T-helper 2 cell (primary cell): ENCODE data around the gene RFC2.
A peak's percentile ranks its signal among the peaks of the same experiment; 100 is the strongest.

Experiments used
- DNase-seq, 5 experiments: peaks; one replicate each; pipeline versions ENCODE4 v3.0.0 to v3.0.0-alpha.2; 2012 to 2022
- total RNA-seq, 2 donors: gene quantifications; one replicate each; lab custom pipeline; 2026; lab: John Stamatoyannopoulos, UW

The RFC2 gene
- 12.5 to 17.8 reads per million in 2 donors for total RNA-seq

DNA sequence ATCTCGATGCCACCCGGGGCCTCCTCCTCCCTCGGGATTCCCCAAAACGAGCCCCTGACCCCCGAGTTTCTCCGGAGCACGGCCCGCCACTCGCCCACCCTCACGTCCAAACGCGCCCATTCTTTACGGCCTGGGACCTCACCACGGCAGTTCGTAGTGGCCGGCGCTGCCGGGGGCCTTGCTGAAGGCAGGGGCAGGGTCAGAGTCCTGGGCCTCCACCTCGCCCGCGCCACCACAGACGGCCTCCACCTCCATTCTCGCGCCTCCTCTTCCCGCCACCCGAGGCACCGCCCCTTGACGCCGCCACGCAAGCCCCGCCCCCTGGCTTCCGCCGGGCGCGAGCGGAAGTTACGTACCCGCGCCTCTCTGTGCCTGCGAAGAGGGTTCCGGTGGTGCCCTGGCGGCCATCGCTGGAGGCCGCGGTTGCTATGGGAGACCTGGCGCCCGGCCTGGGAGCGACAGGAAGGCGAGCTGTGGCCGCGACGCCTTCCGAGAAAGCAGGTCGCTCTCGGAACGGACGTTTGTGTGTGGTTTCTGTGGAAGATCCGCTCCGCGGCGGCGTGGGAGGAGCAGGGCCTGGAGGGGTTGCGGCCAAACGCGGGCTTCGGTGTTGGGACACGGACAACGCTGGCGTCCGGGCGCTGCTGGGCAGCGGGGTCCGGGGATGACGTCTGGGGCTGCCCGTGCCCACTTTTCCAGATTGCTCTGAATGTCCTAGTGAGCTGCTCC lies at the start of gene RFC2:
RFC2 (minus strand) TSS at position 271 of the 729 bp plus-strand sequence; CDS start at position 255, 16 bp downstream.
- DNase-seq, result peak; percentile 92 to 97 (median 95)

GRCh38 chr7:74302745-74303221 lies 48.6 kb upstream of the RFC2 start:
- DNase-seq, result no peak

GRCh38 chr7:74300926-74301325 lies 46.7 kb upstream of the RFC2 start:
- DNase-seq, result no peak

DNA sequence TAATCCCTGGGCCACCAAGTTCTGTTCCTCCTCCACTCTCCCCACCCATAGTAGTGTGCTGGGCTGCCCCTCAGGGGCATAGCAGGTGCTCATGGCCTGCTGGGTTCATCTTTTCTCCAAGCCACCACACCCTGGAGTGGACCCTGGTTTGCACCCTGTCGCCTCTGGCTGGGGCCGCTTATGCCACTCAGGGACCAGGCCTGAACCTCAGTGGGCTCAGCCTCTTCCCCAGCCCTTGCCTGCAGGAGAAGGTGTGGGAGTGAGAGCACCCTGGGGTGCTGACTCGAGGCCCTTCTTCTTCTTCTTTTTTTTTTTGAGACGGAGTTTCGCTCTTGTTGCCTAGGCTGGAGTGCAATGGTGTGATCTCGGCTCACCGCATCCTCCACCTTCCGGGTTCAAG lies 45.2 kb upstream of the RFC2 start:
- no peak for DNase-seq

GRCh38 chr7:74297516-74298233 lies 43.5 kb upstream of the RFC2 start:
- DNase-seq, result no peak

GRCh38 chr7:74294191-74294998 lies 40.2 kb upstream of the RFC2 start:
- no peak for DNase-seq

DNA sequence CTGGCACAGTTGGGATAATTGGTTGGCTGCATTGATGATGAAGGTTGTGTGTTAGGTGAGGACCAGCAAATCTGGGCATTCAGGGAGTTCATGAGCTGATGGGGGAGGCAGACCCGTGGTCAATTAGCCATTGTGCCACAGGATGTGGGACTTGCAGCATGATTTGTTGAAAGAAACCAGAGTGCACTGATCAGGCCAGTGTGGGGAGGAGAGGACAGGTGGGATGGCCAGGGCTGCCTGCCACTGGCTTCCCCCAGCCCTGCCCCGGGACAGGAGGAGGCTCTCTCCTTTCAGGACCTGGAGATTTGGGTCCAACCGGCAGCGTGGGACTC lies 39.3 kb upstream of the RFC2 start:
- no peak for DNase-seq

- DNase-seq, result no peak
These were observed 38.8 kb upstream of the RFC2 start for GRCh38 chr7:74292757-74293576.

DNA sequence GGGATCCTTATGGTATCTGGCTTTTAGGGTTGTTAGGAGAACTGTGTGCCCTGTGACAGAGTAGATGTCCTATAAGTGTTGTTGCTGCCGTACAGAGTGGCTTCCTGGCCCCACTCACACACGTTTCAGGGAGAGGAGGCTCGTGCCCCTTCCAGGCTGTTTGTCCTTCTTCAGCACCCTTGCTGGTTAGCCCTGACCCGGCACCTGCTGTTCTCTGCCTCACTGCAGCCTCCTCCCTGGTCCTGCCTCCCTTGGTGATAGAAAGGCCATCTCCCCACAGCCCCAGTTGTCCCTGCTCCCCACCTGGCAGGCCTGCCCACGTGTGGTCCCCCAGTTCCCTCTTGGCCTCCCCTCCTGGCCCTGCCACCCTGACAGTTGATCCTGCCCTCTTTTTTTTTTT lies 37.3 kb upstream of the RFC2 start:
- DNase-seq, result no peak

GRCh38 chr7:74290981-74291441 lies 36.8 kb upstream of the RFC2 start:
- DNase-seq, result no peak

GRCh38 chr7:74290553-74290950 lies 36.4 kb upstream of the RFC2 start:
- DNase-seq, result no peak

DNA sequence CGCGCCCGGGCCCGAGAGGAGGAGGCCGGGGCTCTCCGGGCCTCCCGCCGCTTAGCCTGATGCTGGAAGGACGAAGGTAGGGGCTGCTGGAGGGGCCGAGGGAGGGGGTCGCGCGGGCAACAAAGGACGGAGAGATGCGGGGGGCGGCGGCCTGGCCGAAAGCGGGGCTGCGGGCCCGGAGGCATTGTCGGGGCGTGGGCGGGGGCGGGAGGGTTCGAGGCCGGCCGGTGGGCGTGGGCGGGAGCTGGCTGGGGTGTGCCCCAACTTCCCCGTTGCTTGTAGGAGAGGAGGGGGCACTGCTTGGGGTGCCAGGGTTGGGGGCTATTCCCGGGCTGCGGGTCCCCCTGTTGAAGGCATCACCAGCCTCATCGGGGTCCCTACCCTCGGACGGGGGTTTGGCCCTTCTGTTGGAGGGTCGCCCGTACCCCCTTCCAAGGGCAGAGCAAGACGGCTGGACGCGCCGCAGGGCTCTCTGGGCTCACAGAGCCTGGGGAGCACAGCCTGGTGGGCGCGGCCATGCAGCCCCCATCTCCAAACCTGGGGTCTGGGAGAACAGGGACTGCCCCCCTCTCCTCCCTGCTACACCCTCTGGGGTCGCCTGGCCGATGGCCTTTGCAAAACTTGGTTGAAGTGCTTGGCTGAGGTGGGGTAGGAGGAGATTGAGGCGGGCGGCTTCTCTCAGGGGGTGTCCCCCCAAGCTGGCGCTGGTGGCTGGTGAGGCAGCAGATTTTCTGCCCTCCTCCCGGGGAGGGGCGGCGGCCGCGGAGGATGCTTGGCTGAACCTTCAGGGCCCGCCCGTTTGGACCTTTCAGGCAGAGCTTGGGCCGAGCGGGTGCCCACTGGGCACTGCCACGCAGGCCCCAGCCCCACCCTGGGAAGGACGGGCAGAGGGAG lies 35.7 kb upstream of the RFC2 start:
- DNase-seq, result peak in 1 of 5 experiments; percentile 19

DNA sequence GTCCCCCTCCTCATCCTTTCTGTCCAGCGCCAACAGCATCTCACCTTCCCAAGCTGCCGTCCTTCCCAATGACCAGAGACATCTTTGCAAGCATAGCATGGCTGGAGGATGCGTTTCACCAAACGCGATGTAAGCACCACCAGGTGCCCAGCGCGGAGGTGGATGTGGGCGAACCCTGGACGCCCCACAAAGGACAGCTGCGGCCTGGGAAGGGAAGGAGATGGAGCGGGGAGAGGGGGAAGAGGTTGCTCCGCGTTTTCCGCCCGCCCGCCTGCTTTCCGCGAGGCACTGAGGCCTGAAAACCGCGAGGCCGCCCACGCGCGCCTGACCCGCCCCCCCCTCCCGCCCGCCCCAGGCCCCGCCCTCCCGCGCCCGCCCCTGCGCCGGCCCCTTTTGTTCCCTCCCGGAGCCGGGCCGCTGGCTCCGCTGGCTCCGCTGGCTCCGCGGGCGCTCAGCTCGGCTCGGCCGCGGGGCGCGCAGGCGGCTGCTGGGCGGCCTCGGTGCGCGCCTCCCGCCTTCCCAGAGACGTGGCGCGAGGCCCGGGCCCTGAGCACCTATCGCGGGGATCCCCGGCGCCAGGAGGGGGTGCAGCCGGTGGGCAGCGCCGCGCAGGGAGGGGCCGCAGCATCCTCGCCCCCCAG lies 34.9 kb upstream of the RFC2 start, which contains the start of gene CLIP2:
CLIP2 (plus strand) TSS at position 390 of the 641 bp plus-strand sequence. CDS start 28,140 bp downstream, outside the sequence.
- DNase-seq, result peak; percentile 49 to 82 (median 66)

- no peak for DNase-seq
These were observed 34.1 kb upstream of the RFC2 start for GRCh38 chr7:74288034-74288881.

- DNase-seq, result no peak
These were observed 33.3 kb upstream of the RFC2 start for GRCh38 chr7:74287303-74288033.

- no peak for DNase-seq
These were observed 31.9 kb upstream of the RFC2 start for GRCh38 chr7:74286131-74286530.

DNA sequence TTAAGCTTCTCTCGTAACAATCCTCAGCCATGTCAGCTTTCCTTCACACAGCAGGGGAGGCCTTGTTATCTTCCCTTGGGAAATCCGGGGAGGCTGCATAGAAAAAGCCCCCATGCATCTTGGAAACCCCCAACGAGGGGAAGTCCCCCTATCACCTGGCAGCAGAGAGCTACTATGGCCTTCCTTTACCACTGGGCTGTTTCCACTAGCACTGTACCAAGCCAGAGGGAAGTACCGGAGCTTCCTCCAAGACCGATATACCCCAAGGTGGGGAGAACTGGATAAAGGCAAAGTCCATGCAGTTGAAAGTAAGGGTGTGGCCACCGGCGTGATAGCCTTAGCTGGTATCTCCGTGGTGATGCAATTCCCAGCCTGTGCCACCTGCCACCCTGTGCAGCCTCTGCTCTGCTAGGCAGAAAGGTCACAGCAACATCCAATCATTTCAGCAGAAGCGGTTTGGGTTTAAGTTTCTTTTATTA lies 30.6 kb upstream of the RFC2 start:
- DNase-seq, result no peak

GRCh38 chr7:74283858-74284447 lies 29.8 kb upstream of the RFC2 start:
- DNase-seq, result no peak
